Measurements from ENCODE around the gene SMYD2.

- TF ChIP-seq CTCF (IDR thresholded peaks at IDR 0.05) (no peak), POLR2A (IDR thresholded peaks at IDR 0.05) (no peak)
These were observed 8.8 kb upstream of the SMYD2 start for GRCh38 chr1:214271995-214272731.
